ENCODE measurements around the gene CMTM2. TPM values are rescaled to one million over a fixed set of nuclear protein-coding genes. Genes with fewer than 3 reads are reported as not detected.

The CMTM2 gene
- polyA plus RNA-seq, 1 experiment = not detected

DNA sequence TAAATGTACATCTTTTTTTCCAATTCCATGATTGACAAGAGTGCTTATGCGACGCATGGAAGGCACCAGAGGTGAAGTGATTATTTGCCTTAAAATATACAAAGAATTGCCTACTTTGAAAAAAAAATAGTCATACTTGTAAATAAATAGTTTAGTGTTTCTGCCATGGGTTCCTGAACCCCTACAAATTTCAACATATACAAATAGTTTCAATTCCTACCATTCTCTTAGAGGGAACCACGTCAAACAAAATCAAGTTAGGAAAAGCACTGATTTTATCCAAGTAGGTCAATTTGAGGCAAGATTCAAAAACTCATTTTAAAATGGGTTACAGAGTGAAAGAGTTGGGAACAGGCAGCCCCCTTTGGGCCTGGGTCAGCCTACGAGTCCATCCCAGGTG lies 36.9 kb downstream of the CMTM2 start:
- Histone ChIP-seq H3K27me3 (ENCODE audit: control insufficient read depth, insufficient read depth, low read length) (no peaks in the 10 kb centered on the region), H3K4me3 (ENCODE audit: low read depth, low read length) (no peak overlapping the region), H3K9me3 (ENCODE audit: control insufficient read depth, insufficient read depth, low read length) (peaks cover 4% of the 10 kb centered on the region; the same call in 1 of the 2 replicates), H3K27ac (ENCODE audit: low read depth, low read length) (peak overlapping the region; percentile 57)
- ChIA-PET CTCF (interaction anchor here (4.5 kb wide), 1 partner anchor 7 kb away, joined by 47 read pairs; no protein-coding TSS in a partner anchor), POLR2A (no interaction called here)
- DNase-seq (ENCODE audit: low read depth, low spot score) = no peak
- TF ChIP-seq, protein P1, sequence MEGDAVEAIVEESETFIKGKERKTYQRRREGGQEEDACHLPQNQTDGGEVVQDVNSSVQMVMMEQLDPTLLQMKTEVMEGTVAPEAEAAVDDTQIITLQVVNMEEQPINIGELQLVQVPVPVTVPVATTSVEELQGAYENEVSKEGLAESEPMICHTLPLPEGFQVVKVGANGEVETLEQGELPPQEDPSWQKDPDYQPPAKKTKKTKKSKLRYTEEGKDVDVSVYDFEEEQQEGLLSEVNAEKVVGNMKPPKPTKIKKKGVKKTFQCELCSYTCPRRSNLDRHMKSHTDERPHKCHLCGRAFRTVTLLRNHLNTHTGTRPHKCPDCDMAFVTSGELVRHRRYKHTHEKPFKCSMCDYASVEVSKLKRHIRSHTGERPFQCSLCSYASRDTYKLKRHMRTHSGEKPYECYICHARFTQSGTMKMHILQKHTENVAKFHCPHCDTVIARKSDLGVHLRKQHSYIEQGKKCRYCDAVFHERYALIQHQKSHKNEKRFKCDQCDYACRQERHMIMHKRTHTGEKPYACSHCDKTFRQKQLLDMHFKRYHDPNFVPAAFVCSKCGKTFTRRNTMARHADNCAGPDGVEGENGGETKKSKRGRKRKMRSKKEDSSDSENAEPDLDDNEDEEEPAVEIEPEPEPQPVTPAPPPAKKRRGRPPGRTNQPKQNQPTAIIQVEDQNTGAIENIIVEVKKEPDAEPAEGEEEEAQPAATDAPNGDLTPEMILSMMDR (IDR thresholded peaks at IDR 0.05; ENCODE audit: low read depth, low read length) = no peak

DNA sequence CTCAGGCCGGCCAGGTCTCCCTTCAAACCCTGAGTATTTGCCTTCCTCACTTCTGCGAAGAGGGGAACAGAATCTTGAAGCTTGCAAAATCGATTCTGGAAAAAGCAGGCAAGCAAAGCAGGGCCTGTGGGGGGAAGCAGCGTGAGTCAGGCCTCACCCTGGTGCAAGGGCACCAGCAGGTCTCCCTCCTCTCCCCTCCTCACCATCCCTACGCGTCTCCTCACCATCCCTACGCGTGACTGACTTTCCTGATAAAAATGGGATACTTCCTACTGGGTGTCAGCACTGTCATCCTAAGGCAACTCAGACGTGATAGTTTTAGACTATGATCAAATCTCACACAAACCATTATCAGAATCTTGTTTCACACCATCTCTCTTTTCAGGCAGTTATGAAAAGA lies 37.3 kb downstream of the CMTM2 start:
- ChIA-PET POLR2A (no interaction called here), CTCF (interaction anchor here (1.0 to 5.1 kb wide), 3 partner anchors 8 to 251 kb away, joined by 3 to 47 read pairs (median 33); no protein-coding TSS in a partner anchor)
- no peak overlapping the region for H3K4me3 ChIP-seq (ENCODE audit: low read depth, low read length)
- TF ChIP-seq, protein P1 (IDR thresholded peaks at IDR 0.05; ENCODE audit: low read depth, low read length) = no peak
- H3K27me3 ChIP-seq (ENCODE audit: control insufficient read depth, insufficient read depth, low read length) = no peaks in the 10 kb centered on the region
- no peak for DNase-seq (ENCODE audit: low read depth, low spot score)
- H3K9me3 ChIP-seq (ENCODE audit: control insufficient read depth, insufficient read depth, low read length) = peaks cover 4% of the 10 kb centered on the region; the same call in 1 of the 2 replicates
- peak overlapping the region; percentile 57 for H3K27ac ChIP-seq (ENCODE audit: low read depth, low read length)

- Histone ChIP-seq H3K9me3 (ENCODE audit: control insufficient read depth, insufficient read depth, low read length) (peaks cover 4% of the 10 kb centered on the region; the same call in 1 of the 2 replicates), H3K27ac (ENCODE audit: low read depth, low read length) (peak overlapping the region; percentile 57), H3K4me3 (ENCODE audit: low read depth, low read length) (no peak overlapping the region), H3K27me3 (ENCODE audit: control insufficient read depth, insufficient read depth, low read length) (no peaks in the 10 kb centered on the region)
- TF ChIP-seq, protein P1 (IDR thresholded peaks at IDR 0.05; ENCODE audit: low read depth, low read length) = no peak
- CTCF ChIA-PET = interaction anchor here (0.9 to 5.1 kb wide), 5 partner anchors 8 to 251 kb away, joined by 3 to 47 read pairs (median 3); partner anchors contain the start of gene NAE1
- no peak for DNase-seq (ENCODE audit: low read depth, low spot score)
- POLR2A ChIA-PET = interaction anchor here (1.8 kb wide), 1 partner anchor 45 kb away, joined by 5 read pairs; no protein-coding TSS in a partner anchor
These were observed 37.8 kb downstream of the CMTM2 start for GRCh38 chr16:66617010-66617434.

DNA sequence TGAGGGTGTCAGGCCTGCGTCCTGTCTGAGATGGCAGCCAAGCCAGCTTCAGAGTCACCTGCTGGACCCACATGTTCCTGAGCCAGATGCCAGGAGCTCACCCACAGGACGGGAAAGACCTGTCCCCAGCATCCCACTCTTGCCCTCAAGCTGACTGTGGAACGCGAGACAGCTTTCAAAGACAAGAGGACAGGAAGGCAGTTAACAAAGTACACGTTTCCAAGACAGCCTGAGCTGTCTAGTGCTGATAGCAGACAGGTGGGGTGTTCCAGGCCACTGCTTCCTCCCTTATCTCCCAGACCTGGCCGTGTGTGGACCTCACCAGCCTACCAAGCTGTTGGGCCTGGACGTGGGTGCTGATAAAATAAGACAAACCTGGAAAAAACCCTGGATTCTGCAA lies 38.5 kb downstream of the CMTM2 start:
- DNase-seq (ENCODE audit: low read depth, low spot score) = no peak
- no peak overlapping the region for H3K27ac ChIP-seq (ENCODE audit: low read depth, low read length)
- ChIA-PET CTCF (interaction anchor here (0.9 to 5.1 kb wide), 5 partner anchors 9 to 213 kb away, joined by 3 to 47 read pairs (median 3); partner anchors contain the start of gene NAE1), POLR2A (interaction anchor here (1.2 to 1.8 kb wide), 2 partner anchors 9 to 44 kb away, joined by 3 to 5 read pairs; no protein-coding TSS in a partner anchor)
- no peaks in the 10 kb centered on the region for H3K27me3 ChIP-seq (ENCODE audit: control insufficient read depth, insufficient read depth, low read length)
- no peaks in the 10 kb centered on the region; the same call in 1 of the 2 replicates for H3K9me3 ChIP-seq (ENCODE audit: control insufficient read depth, insufficient read depth, low read length)
- TF ChIP-seq, protein P1 (IDR thresholded peaks at IDR 0.05; ENCODE audit: low read depth, low read length) = no peak
- no peak overlapping the region for H3K4me3 ChIP-seq (ENCODE audit: low read depth, low read length)

Measured in AG04450 (cell line).